ENCODE results near the gene ELP4.

DNA sequence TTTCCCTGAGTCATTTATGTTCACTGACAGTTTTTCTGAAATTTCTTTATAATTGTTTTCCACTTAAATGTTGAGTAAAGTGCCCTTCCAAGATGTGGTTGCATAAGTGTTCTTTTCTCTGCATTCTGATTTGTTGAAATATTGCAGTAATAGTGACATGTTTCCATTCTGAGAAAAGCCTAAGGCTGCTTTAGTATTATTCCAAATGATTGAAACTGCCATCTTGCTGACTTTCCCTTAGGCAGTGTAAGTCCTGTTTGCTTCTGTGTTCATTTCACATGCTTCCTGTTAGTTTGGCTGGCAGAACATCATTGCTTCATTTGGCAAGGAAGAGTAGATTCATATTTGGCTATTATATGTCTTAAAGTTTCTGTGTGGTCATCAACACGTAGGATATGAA is 146.5 kb downstream of the ELP4 start:
- TF ChIP-seq, protein P1, sequence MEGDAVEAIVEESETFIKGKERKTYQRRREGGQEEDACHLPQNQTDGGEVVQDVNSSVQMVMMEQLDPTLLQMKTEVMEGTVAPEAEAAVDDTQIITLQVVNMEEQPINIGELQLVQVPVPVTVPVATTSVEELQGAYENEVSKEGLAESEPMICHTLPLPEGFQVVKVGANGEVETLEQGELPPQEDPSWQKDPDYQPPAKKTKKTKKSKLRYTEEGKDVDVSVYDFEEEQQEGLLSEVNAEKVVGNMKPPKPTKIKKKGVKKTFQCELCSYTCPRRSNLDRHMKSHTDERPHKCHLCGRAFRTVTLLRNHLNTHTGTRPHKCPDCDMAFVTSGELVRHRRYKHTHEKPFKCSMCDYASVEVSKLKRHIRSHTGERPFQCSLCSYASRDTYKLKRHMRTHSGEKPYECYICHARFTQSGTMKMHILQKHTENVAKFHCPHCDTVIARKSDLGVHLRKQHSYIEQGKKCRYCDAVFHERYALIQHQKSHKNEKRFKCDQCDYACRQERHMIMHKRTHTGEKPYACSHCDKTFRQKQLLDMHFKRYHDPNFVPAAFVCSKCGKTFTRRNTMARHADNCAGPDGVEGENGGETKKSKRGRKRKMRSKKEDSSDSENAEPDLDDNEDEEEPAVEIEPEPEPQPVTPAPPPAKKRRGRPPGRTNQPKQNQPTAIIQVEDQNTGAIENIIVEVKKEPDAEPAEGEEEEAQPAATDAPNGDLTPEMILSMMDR (conservative IDR thresholded peaks at IDR 0.05; ENCODE audit: low read depth in 2 of 2) = no peak
- TF ChIP-seq, protein P2, sequence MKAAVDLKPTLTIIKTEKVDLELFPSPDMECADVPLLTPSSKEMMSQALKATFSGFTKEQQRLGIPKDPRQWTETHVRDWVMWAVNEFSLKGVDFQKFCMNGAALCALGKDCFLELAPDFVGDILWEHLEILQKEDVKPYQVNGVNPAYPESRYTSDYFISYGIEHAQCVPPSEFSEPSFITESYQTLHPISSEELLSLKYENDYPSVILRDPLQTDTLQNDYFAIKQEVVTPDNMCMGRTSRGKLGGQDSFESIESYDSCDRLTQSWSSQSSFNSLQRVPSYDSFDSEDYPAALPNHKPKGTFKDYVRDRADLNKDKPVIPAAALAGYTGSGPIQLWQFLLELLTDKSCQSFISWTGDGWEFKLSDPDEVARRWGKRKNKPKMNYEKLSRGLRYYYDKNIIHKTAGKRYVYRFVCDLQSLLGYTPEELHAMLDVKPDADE (IDR thresholded peaks at IDR 0.05) = no peak
- TF ChIP-seq EZH2 (IDR thresholded peaks at IDR 0.05; ENCODE audit: low read depth, unreplicated experiment) = no peak
